NK-92 (cell line): ENCODE measurements around the gene CHMP4B.

Experiments used
- DNase-seq: peaks from one replicate; lab custom pipeline; 2025; ENCODE audit not compliant: unreplicated experiment; lab: John Stamatoyannopoulos, UW

CHMP4B gene

GRCh38 chr20:33817411-33817810 lies 6.3 kb downstream of the CHMP4B start:
- no peak for DNase-seq

GRCh38 chr20:33819456-33819855 lies 8.3 kb downstream of the CHMP4B start:
- DNase-seq: no peak

- no peak for DNase-seq
Measured at GRCh38 chr20:33820362-33820761, 9.2 kb downstream of the CHMP4B start.

- no peak for DNase-seq
Measured at GRCh38 chr20:33821270-33821836, 10.2 kb downstream of the CHMP4B start.

- no peak for DNase-seq
Measured at GRCh38 chr20:33822423-33822822, 11.3 kb downstream of the CHMP4B start.

- DNase-seq: no peak
Measured at GRCh38 chr20:33822991-33823390, 11.8 kb downstream of the CHMP4B start.

GRCh38 chr20:33824852-33825251 lies 13.7 kb downstream of the CHMP4B start:
- DNase-seq: no peak

- no peak for DNase-seq
Measured at GRCh38 chr20:33825340-33826269, 14.5 kb downstream of the CHMP4B start.

- DNase-seq: no peak
Measured at GRCh38 chr20:33826270-33826897, 15.2 kb downstream of the CHMP4B start.

- no peak for DNase-seq
Measured at GRCh38 chr20:33827109-33827508, 16.0 kb downstream of the CHMP4B start.

- no peak for DNase-seq
Measured at GRCh38 chr20:33827634-33828325, 16.6 kb downstream of the CHMP4B start.

- DNase-seq: no peak
Measured at GRCh38 chr20:33828326-33828844, 17.2 kb downstream of the CHMP4B start.

GRCh38 chr20:33828967-33829560 lies 17.9 kb downstream of the CHMP4B start:
- no peak for DNase-seq

GRCh38 chr20:33829636-33830035 lies 18.5 kb downstream of the CHMP4B start:
- DNase-seq: no peak

- DNase-seq: no peak
Measured at GRCh38 chr20:33830371-33830770, 19.2 kb downstream of the CHMP4B start.

- DNase-seq: no peak
Measured at GRCh38 chr20:33832103-33832804, 21.1 kb downstream of the CHMP4B start.

GRCh38 chr20:33833333-33833732 lies 22.2 kb downstream of the CHMP4B start:
- no peak for DNase-seq

GRCh38 chr20:33835615-33836172 lies 24.5 kb downstream of the CHMP4B start:
- DNase-seq: no peak

GRCh38 chr20:33836277-33836676 lies 25.1 kb downstream of the CHMP4B start:
- no peak for DNase-seq
